Neural cell (in vitro differentiated cells): Measurements from ENCODE around the gene IRF1. TPM values are rescaled to one million over a fixed set of nuclear protein-coding genes. Genes with fewer than 3 reads are reported as not detected.

Source experiments
- H2AFZ ChIP-seq: fragments of 200-600, 300-800 bp; sonication (generic), shearing (Covaris generic); 2 replicates; pipeline ENCODE4 v1.6.0; 2014; ENCODE audit warnings: low read depth, mild to moderate bottlenecking, antibody characterized with exemption, low read length, moderate library complexity
- H3F3A ChIP-seq: fragments of 200-600 bp; shearing (Covaris generic); 2 replicates; pipeline ENCODE4 v1.6.1; 2016; ENCODE audit warnings: mild to moderate bottlenecking, moderate library complexity, mixed read lengths, antibody characterized with exemption, low read length; ENCODE audit not compliant: insufficient read depth, poor library complexity, severe bottlenecking
- H3K27ac ChIP-seq: fragments of 200-600, 300-800 bp; sonication (generic), shearing (Covaris generic); 2 replicates; pipeline ENCODE4 v1.5.1; 2014; ENCODE audit warnings: mild to moderate bottlenecking, low read length, moderate library complexity
- H3K27me3 ChIP-seq: fragments of 300-800, 200-600 bp; sonication (generic), shearing (Covaris generic); 2 replicates; pipeline ENCODE4 v1.6.0; 2014; ENCODE audit warnings: mild to moderate bottlenecking, low read depth, low read length, moderate library complexity; ENCODE audit not compliant: insufficient read depth
- H3K36me3 ChIP-seq: fragments of 300-800, 200-600 bp; sonication (generic), shearing (Covaris generic); 2 replicates; pipeline ENCODE4 v1.5.1; 2014; ENCODE audit warnings: mild to moderate bottlenecking, antibody characterized with exemption, low read length, moderate library complexity; ENCODE audit not compliant: insufficient read depth
- H3K4me2 ChIP-seq: fragments of 300-800, 200-600 bp; sonication (generic), shearing (Covaris generic); 2 replicates; pipeline ENCODE4 v1.6.0; 2014; ENCODE audit warnings: mild to moderate bottlenecking, low read length
- H3K4me3 ChIP-seq: fragments of 300-800, 200-600 bp; sonication (generic), shearing (Covaris generic); 2 replicates; pipeline ENCODE4 v1.5.1; 2014; ENCODE audit warnings: mild to moderate bottlenecking, low read length, moderate library complexity
- H3K79me2 ChIP-seq: fragments of 200-600 bp; shearing (Covaris generic); replicated peaks from 2 replicates; pipeline ENCODE4 v1.6.0; 2014; ENCODE audit warnings: mild to moderate bottlenecking, low read length, moderate library complexity; ENCODE audit not compliant: insufficient read depth
- H3K9ac ChIP-seq: fragments of 300-800, 200-600 bp; sonication (generic), shearing (Covaris generic); 2 replicates; pipeline ENCODE4 v1.6.1; 2016; ENCODE audit warnings: mild to moderate bottlenecking, low read length, mixed read lengths
- H3K9me2 ChIP-seq: fragments of 200-600 bp; shearing (Covaris generic); 2 replicates; pipeline ENCODE4 v1.6.1; 2016; ENCODE audit warnings: mild to moderate bottlenecking, low read length, mixed read lengths; ENCODE audit not compliant: insufficient read depth
- H3K9me3 ChIP-seq: fragments of 200-600, 300-800 bp; sonication (generic), shearing (Covaris generic); 2 replicates; pipeline ENCODE4 v1.6.1; 2016; ENCODE audit warnings: mild to moderate bottlenecking, mixed run types, low read length, moderate library complexity, mixed read lengths
- H4K20me1 ChIP-seq: fragments of 200-600 bp; shearing (Covaris generic); 2 replicates; pipeline ENCODE4 v1.6.1; 2016; ENCODE audit warnings: mild to moderate bottlenecking, mixed run types; ENCODE audit not compliant: insufficient read depth
- EP300 ChIP-seq: fragments of 450-650 bp; conservative IDR thresholded peaks from 2 replicates; pipeline ENCODE4 v1.6.1; 2014; ENCODE audit warnings: antibody characterized with exemption, mild to moderate bottlenecking, moderate library complexity; ENCODE audit not compliant: poor library complexity, severe bottlenecking
- EZH2 ChIP-seq: fragments of 200-600, 300-800 bp; shearing (Covaris generic), sonication (generic); IDR thresholded peaks from 2 replicates; pipeline ENCODE4 v1.6.1; 2014; ENCODE audit warnings: antibody characterized with exemption, low read length, borderline replicate concordance, mild to moderate bottlenecking; ENCODE audit not compliant: insufficient read depth, poor library complexity, severe bottlenecking
- MXI1 ChIP-seq: fragments of 450-650 bp; conservative IDR thresholded peaks from 2 replicates; pipeline ENCODE4 v1.6.1; 2014; ENCODE audit warnings: antibody characterized with exemption, mild to moderate bottlenecking; ENCODE audit not compliant: poor library complexity, severe bottlenecking
- POLR2AphosphoS5 ChIP-seq: IDR thresholded peaks from 2 replicates; pipeline ENCODE4 v1.6.1; 2012
- RAD21 ChIP-seq: fragments of 450-650 bp; conservative IDR thresholded peaks from 2 replicates; pipeline ENCODE4 v1.6.1; 2014; ENCODE audit warnings: antibody characterized with exemption, mild to moderate bottlenecking, moderate library complexity
- SMC3 ChIP-seq: fragments of 450-650 bp; conservative IDR thresholded peaks from 2 replicates; pipeline ENCODE4 v1.6.1; 2014; ENCODE audit warnings: antibody characterized with exemption, mild to moderate bottlenecking, moderate library complexity; ENCODE audit not compliant: poor library complexity
- TAF1 ChIP-seq: IDR thresholded peaks from 2 replicates; pipeline ENCODE4 v1.6.1; 2012; ENCODE audit warnings: low read depth
- polyA plus RNA-seq: library from polyadenylated mRNA; depleted of rRNA; stranded (reverse); fragments of >200 nt; gene quantifications from 2 replicates; pipeline ENCODE4 v1.2.3, GENCODE V29; 2014
- TF ChIP-seq, protein P1 (sequence below): IDR thresholded peaks from 2 replicates; pipeline ENCODE4 v1.6.1; 2012; ENCODE audit warnings: borderline replicate concordance
- TF ChIP-seq, protein P2 (sequence below): fragments of 450-650 bp; IDR thresholded peaks from 2 replicates; pipeline ENCODE4 v1.5.1; 2014; ENCODE audit warnings: antibody characterized with exemption, mild to moderate bottlenecking, moderate library complexity; ENCODE audit not compliant: poor library complexity, severe bottlenecking

The IRF1 gene
- polyA plus RNA-seq, 1 donor from 2014 or later: 0.67 TPM

DNA sequence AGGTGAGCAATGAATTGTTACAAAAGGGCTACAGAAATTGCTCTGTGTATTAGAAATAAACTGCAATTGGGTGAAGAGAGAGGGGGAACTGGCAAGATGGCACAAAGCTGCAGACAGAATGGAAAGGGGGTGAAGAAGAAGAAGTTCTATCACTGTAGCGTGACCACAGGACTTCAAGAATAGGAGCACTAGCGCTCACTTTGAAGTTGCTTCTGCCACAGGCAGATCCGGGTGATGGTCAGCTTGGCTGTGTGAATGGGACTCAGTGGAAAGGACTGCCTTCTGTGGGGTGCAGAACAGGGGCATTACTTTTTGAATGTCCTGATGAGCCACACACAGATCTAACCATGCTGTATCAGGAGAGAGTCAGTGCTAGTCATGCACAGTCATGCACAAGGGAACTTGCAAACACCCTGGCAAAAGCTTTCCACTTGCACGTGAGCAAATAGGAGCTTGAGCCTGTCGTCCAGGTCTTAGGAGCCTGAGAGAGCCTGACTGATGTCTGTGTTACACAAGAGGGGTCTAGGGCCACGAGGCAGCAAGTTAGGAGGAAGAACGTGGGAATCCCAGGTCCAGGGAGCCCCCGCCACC lies 36.5 kb upstream of the IRF1 start:
- Histone ChIP-seq H3K9me2 (no peaks in the 10 kb centered on the region), H4K20me1 (no peaks in the 10 kb centered on the region), H3K9me3 (no peaks in the 10 kb centered on the region), H2AFZ (no peak overlapping the region), H3F3A (no peaks in the 10 kb centered on the region), H3K79me2 (no peaks in the 10 kb centered on the region), H3K27ac (no peak overlapping the region), H3K4me3 (no peak overlapping the region), H3K36me3 (no peaks in the 10 kb centered on the region), H3K9ac (no peak overlapping the region), H3K4me2 (no peak overlapping the region), H3K27me3 (no peaks in the 10 kb centered on the region)
- TF ChIP-seq, protein P1, sequence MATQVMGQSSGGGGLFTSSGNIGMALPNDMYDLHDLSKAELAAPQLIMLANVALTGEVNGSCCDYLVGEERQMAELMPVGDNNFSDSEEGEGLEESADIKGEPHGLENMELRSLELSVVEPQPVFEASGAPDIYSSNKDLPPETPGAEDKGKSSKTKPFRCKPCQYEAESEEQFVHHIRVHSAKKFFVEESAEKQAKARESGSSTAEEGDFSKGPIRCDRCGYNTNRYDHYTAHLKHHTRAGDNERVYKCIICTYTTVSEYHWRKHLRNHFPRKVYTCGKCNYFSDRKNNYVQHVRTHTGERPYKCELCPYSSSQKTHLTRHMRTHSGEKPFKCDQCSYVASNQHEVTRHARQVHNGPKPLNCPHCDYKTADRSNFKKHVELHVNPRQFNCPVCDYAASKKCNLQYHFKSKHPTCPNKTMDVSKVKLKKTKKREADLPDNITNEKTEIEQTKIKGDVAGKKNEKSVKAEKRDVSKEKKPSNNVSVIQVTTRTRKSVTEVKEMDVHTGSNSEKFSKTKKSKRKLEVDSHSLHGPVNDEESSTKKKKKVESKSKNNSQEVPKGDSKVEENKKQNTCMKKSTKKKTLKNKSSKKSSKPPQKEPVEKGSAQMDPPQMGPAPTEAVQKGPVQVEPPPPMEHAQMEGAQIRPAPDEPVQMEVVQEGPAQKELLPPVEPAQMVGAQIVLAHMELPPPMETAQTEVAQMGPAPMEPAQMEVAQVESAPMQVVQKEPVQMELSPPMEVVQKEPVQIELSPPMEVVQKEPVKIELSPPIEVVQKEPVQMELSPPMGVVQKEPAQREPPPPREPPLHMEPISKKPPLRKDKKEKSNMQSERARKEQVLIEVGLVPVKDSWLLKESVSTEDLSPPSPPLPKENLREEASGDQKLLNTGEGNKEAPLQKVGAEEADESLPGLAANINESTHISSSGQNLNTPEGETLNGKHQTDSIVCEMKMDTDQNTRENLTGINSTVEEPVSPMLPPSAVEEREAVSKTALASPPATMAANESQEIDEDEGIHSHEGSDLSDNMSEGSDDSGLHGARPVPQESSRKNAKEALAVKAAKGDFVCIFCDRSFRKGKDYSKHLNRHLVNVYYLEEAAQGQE: no peak
- TF ChIP-seq EZH2 (no peak), MXI1 (no peak), TAF1 (no peak), POLR2AphosphoS5 (no peak), RAD21 (peak; percentile 0), SMC3 (no peak), EP300 (no peak)
- TF ChIP-seq, protein P2, sequence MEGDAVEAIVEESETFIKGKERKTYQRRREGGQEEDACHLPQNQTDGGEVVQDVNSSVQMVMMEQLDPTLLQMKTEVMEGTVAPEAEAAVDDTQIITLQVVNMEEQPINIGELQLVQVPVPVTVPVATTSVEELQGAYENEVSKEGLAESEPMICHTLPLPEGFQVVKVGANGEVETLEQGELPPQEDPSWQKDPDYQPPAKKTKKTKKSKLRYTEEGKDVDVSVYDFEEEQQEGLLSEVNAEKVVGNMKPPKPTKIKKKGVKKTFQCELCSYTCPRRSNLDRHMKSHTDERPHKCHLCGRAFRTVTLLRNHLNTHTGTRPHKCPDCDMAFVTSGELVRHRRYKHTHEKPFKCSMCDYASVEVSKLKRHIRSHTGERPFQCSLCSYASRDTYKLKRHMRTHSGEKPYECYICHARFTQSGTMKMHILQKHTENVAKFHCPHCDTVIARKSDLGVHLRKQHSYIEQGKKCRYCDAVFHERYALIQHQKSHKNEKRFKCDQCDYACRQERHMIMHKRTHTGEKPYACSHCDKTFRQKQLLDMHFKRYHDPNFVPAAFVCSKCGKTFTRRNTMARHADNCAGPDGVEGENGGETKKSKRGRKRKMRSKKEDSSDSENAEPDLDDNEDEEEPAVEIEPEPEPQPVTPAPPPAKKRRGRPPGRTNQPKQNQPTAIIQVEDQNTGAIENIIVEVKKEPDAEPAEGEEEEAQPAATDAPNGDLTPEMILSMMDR: peak; percentile 42

DNA sequence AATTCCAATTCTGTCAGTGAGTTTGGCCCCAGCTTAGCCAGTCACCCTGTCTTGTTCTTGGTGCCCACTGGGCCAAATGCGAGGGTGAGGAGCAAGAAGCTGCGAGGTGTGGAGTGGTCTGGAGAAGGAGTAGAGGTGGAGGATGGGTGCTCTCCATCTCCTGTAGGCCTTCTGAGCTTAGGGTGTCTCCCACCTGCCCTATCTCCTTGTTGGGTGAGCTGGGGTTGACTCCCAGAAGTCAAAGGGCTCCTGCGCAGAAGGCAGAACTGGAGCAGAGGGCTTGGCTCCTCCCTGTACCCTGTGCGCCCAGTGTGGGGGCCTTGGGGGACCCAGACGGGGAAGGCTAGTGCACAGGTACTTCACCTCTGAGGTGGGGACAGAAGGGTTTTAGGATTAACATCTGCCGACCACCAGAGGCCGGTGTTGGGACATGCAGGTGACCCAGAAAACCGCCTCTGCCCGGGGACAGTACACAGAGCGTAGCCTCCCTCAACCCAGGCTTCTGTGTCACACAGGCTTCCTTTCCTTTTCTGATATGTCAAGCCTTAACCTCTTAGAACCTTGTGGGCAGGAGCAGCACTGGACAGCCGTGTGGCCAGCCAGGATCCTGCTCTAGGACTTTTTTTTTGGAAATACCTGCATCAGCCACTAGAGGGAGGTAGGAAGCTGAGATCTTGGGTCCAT lies 35.9 kb upstream of the IRF1 start:
- Histone ChIP-seq H3K4me2 (no peak overlapping the region), H3K9me2 (no peaks in the 10 kb centered on the region), H3K27me3 (no peaks in the 10 kb centered on the region), H3K36me3 (no peaks in the 10 kb centered on the region), H3K9me3 (no peaks in the 10 kb centered on the region), H3K27ac (no peak overlapping the region), H3K9ac (no peak overlapping the region), H4K20me1 (no peaks in the 10 kb centered on the region), H3K4me3 (no peak overlapping the region), H3K79me2 (no peaks in the 10 kb centered on the region), H3F3A (no peaks in the 10 kb centered on the region), H2AFZ (no peak overlapping the region)
- TF ChIP-seq RAD21 (peak; percentile 76), EP300 (no peak), MXI1 (no peak), EZH2 (no peak), TAF1 (no peak), SMC3 (peak; percentile 80), POLR2AphosphoS5 (no peak)
- TF ChIP-seq, protein P2: peak; percentile 90
- TF ChIP-seq, protein P1: no peak
